ENCODE data around the gene CANX. TPM values are rescaled to one million over a fixed set of nuclear protein-coding genes. Genes with fewer than 3 reads are reported as not detected.

Gene CANX
- total and polyA plus RNA-seq, 2 of the 13 experiments (the other 11 are each of a cell fraction or from before 2014, with no cell fraction given): 477 to 680 TPM

GRCh38 chr5:179678223-179679013 is 20.3 kb upstream of the CANX start (continued):
- peak; percentile 100 for TF ChIP-seq CEBPB (IDR thresholded peaks at IDR 0.05; ENCODE audit: borderline replicate concordance, low read depth, low read length)
- no peak for TF ChIP-seq PHB2 (IDR thresholded peaks at IDR 0.05; ENCODE audit: partially characterized antibody)
- TF ChIP-seq MYC (CRISPR knock-in tag; IDR thresholded peaks at IDR 0.05; ENCODE audit: borderline replicate concordance): peak; percentile 93
- 0 out of 2 replicates have a peak, but pooled peaks have one; percentile 53 for TF ChIP-seq FOXA3 (CRISPR knock-in tag; IDR thresholded peaks at IDR 0.05)
- no peak for TF ChIP-seq CAMTA2 (CRISPR knock-in tag; IDR thresholded peaks at IDR 0.05; ENCODE audit: borderline replicate concordance)
- TF ChIP-seq TOE1 (CRISPR knock-in tag; IDR thresholded peaks at IDR 0.05): no peak; the same call in 1 of the 2 replicates
- no peak for TF ChIP-seq ZSCAN30 (CRISPR knock-in tag; IDR thresholded peaks at IDR 0.05)
- peak; percentile 74; the same call in 1 of the 2 replicates for TF ChIP-seq ZNF138 (CRISPR knock-in tag; IDR thresholded peaks at IDR 0.05; ENCODE audit: low read depth)
- TF ChIP-seq ZBTB49 (CRISPR knock-in tag; IDR thresholded peaks at IDR 0.05; ENCODE audit: borderline replicate concordance): no peak
- TF ChIP-seq RFXAP (CRISPR knock-in tag; IDR thresholded peaks at IDR 0.05; ENCODE audit: borderline replicate concordance): no peak
- TF ChIP-seq, protein P1, sequence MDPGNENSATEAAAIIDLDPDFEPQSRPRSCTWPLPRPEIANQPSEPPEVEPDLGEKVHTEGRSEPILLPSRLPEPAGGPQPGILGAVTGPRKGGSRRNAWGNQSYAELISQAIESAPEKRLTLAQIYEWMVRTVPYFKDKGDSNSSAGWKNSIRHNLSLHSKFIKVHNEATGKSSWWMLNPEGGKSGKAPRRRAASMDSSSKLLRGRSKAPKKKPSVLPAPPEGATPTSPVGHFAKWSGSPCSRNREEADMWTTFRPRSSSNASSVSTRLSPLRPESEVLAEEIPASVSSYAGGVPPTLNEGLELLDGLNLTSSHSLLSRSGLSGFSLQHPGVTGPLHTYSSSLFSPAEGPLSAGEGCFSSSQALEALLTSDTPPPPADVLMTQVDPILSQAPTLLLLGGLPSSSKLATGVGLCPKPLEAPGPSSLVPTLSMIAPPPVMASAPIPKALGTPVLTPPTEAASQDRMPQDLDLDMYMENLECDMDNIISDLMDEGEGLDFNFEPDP (CRISPR knock-in tag; conservative IDR thresholded peaks at IDR 0.05): no peak
- TF ChIP-seq ATF2 (CRISPR knock-in tag; IDR thresholded peaks at IDR 0.05): peak; percentile 94
- peak; percentile 77 for TF ChIP-seq GATAD2A (CRISPR knock-in tag; IDR thresholded peaks at IDR 0.05)
- no peak for TF ChIP-seq ZNF251 (CRISPR knock-in tag; IDR thresholded peaks at IDR 0.05)
- TF ChIP-seq ZNF253 (CRISPR knock-in tag; IDR thresholded peaks at IDR 0.05; ENCODE audit: borderline replicate concordance): no peak
- no peak; the same call in 1 of the 2 replicates for TF ChIP-seq ZNF337 (CRISPR knock-in tag; IDR thresholded peaks at IDR 0.05; ENCODE audit: borderline replicate concordance, low read depth)
- peak; percentile 76; the same call in 1 of the 2 replicates for TF ChIP-seq MLX (CRISPR knock-in tag; IDR thresholded peaks at IDR 0.05)
- TF ChIP-seq GPN1 (CRISPR knock-in tag; IDR thresholded peaks at IDR 0.05; ENCODE audit: borderline replicate concordance): no peak
- peak; percentile 94 for TF ChIP-seq ZNF30 (CRISPR knock-in tag; IDR thresholded peaks at IDR 0.05)
- TF ChIP-seq NR1H2 (CRISPR knock-in tag; IDR thresholded peaks at IDR 0.05; ENCODE audit: borderline replicate concordance, low read depth): peak; percentile 83; the same call in 1 of the 2 replicates
- peak; percentile 89 for TF ChIP-seq KMT2A (CRISPR knock-in tag; IDR thresholded peaks at IDR 0.05)
- TF ChIP-seq ZFP36 (IDR thresholded peaks at IDR 0.05; ENCODE audit: borderline replicate concordance, low read depth, low read length, partially characterized antibody): no peak
- no peak for TF ChIP-seq ARNT (IDR thresholded peaks at IDR 0.05)
- peak; percentile 74 for TF ChIP-seq HOXD1 (CRISPR knock-in tag; IDR thresholded peaks at IDR 0.05)
- no peak for TF ChIP-seq ZNF260 (CRISPR knock-in tag; IDR thresholded peaks at IDR 0.05; ENCODE audit: borderline replicate concordance, low read depth)

Measured in HepG2 (cell line).